SK-N-SH (cell line): Measurements from ENCODE around the gene P2RY14. TPM values are rescaled to one million over a fixed set of nuclear protein-coding genes. Genes with fewer than 3 reads are reported as not detected.

Source experiments
- CTCF ChIA-PET: fragments of 300-600, 350-600 bp; formaldehyde crosslinking; extraction: SDS; loops from one replicate; lab custom pipeline; 2021; lab: Yijun Ruan, JAX
- POLR2A ChIA-PET: fragments of 350-600 bp; sonication (Branson Sonifier 250); formaldehyde crosslinking; extraction: SDS; loops from one replicate; lab custom pipeline; 2020; ENCODE audit warnings: antibody characterized with exemption, inconsistent platforms; lab: Yijun Ruan, JAX
- DNase-seq: peaks from one replicate; pipeline ENCODE4 v3.0.0; 2012
- H2AFZ ChIP-seq: fragments of 200-600 bp; sonication (generic); 2 replicates; pipeline ENCODE4 v1.8.1; 2016; ENCODE audit warnings: antibody characterized with exemption, mild to moderate bottlenecking, low read depth
- H3F3A ChIP-seq: fragments of 200-600 bp; sonication (generic); replicated peaks from 2 replicates; pipeline ENCODE3; 2016; ENCODE audit warnings: antibody characterized with exemption, mild to moderate bottlenecking; ENCODE audit not compliant: insufficient read depth
- H3K27ac ChIP-seq, 2 experiments: fragments of 200-500 bp in 1 of 2; fragments of 200-600 bp in 1 of 2; sonication (Bioruptor generic) in 1 of 2; sonication (generic), shearing (Covaris generic) in 1 of 2; 2 replicates each; pipeline versions ENCODE4 v1.5.1 to v1.6.1; 2014 to 2016; ENCODE audit warnings: low read depth in 2 of 2, inconsistent platforms in 1 of 2, low read length in 1 of 2, mild to moderate bottlenecking in 1 of 2, mixed read lengths in 1 of 2
- H3K27me3 ChIP-seq: fragments of 200-600 bp; sonication (generic), shearing (Covaris generic); 2 replicates; pipeline ENCODE4 v1.6.1; 2016; ENCODE audit warnings: mixed run types; ENCODE audit not compliant: insufficient read depth
- H3K36me3 ChIP-seq, 2 experiments: fragments of 200-500 bp in 1 of 2; fragments of 200-600 bp in 1 of 2; sonication (Bioruptor generic) in 1 of 2; sonication (generic) in 1 of 2; replicated peaks in 1 of 2; 2 replicates each; pipeline versions ENCODE3 to v1.5.1; 2014 to 2016; ENCODE audit warnings: low read length in 1 of 2, mild to moderate bottlenecking in 1 of 2; ENCODE audit not compliant: insufficient read depth in 2 of 2, control insufficient read depth in 1 of 2
- H3K4me1 ChIP-seq, 2 experiments: fragments of 200-500 bp in 1 of 2; fragments of 200-600 bp in 1 of 2; sonication (Bioruptor generic) in 1 of 2; sonication (generic), shearing (Covaris generic) in 1 of 2; 2 replicates each; pipeline versions ENCODE4 v1.5.1 to v1.6.1; 2014 to 2016; ENCODE audit warnings: low read depth in 1 of 2, low read length in 1 of 2, mixed run types in 1 of 2; ENCODE audit not compliant: insufficient read depth in 2 of 2, control insufficient read depth in 1 of 2
- H3K4me2 ChIP-seq: fragments of 200-600 bp; sonication (generic), shearing (Covaris generic); 2 replicates; pipeline ENCODE4 v1.6.1; 2017; ENCODE audit warnings: mixed run types
- H3K4me3 ChIP-seq, 2 experiments: fragments of 200-500 bp in 1 of 2; fragments of 200-600 bp in 1 of 2; sonication (Bioruptor generic) in 1 of 2; sonication (generic), shearing (Covaris generic) in 1 of 2; 2 replicates each; pipeline versions ENCODE4 v1.5.1 to v1.8.1; 2014 to 2016; ENCODE audit warnings: low read depth in 2 of 2, inconsistent platforms in 1 of 2, low read length in 1 of 2, mild to moderate bottlenecking in 1 of 2, mixed read lengths in 1 of 2, moderate library complexity in 1 of 2
- H3K79me2 ChIP-seq: fragments of 200-600 bp; sonication (generic); 2 replicates; pipeline ENCODE4 v1.8.1; 2017; ENCODE audit warnings: mild to moderate bottlenecking; ENCODE audit not compliant: insufficient read depth
- H3K9ac ChIP-seq: fragments of 200-600 bp; sonication (generic); 2 replicates; pipeline ENCODE4 v1.6.1; 2017; ENCODE audit warnings: mixed run types
- H3K9me2 ChIP-seq: fragments of 200-600 bp; sonication (generic); 2 replicates; pipeline ENCODE4 v1.6.1; 2017; ENCODE audit warnings: mixed run types
- H3K9me3 ChIP-seq: fragments of 200-600 bp; sonication (generic); 2 replicates; pipeline ENCODE4 v1.6.1; 2017; ENCODE audit warnings: mixed run types, mild to moderate bottlenecking, moderate library complexity
- H4K20me1 ChIP-seq: fragments of 200-600 bp; sonication (generic); 2 replicates; pipeline ENCODE4 v1.6.1; 2017; ENCODE audit warnings: mild to moderate bottlenecking, mixed run types; ENCODE audit not compliant: insufficient read depth
- CHD2 ChIP-seq: fragments of 150-350 bp; IDR thresholded peaks from 2 replicates; pipeline ENCODE4 v1.6.1; 2018; ENCODE audit warnings: low read length; ENCODE audit not compliant: partially characterized antibody
- FOSL2 ChIP-seq: IDR thresholded peaks from 2 replicates; pipeline ENCODE4 v1.4.0; 2012; ENCODE audit warnings: low read depth, mild to moderate bottlenecking, moderate library complexity, borderline replicate concordance
- FOXM1 ChIP-seq: IDR thresholded peaks from 2 replicates; pipeline ENCODE4 v1.4.0; 2012; ENCODE audit warnings: low read depth, mild to moderate bottlenecking
- JUND ChIP-seq: IDR thresholded peaks from 2 replicates; pipeline ENCODE4 v1.4.0; 2012
- NFIC ChIP-seq: IDR thresholded peaks from 2 replicates; pipeline ENCODE4 v1.4.0; 2012; ENCODE audit warnings: borderline replicate concordance
- NRF1 ChIP-seq: IDR thresholded peaks from 2 replicates; pipeline ENCODE4 v1.6.1; 2012; ENCODE audit warnings: low read depth, mild to moderate bottlenecking, low read length
- RCOR1 ChIP-seq: fragments of 150-350 bp; IDR thresholded peaks from 2 replicates; pipeline ENCODE4 v1.6.1; 2017; ENCODE audit warnings: antibody characterized with exemption, low read length
- RXRA ChIP-seq: IDR thresholded peaks from 2 replicates; pipeline ENCODE4 v1.4.0; 2012; ENCODE audit warnings: low read depth, mild to moderate bottlenecking, borderline replicate concordance
- SMC3 ChIP-seq: IDR thresholded peaks from 2 replicates; pipeline ENCODE4 v1.6.1; 2012; ENCODE audit warnings: low read depth, low read length, improper control_type of control experiment
- TAF1 ChIP-seq: IDR thresholded peaks from 2 replicates; pipeline ENCODE4 v1.6.1; 2012; ENCODE audit warnings: low read depth, mild to moderate bottlenecking, low read length, moderate library complexity, borderline replicate concordance
- TEAD4 ChIP-seq: IDR thresholded peaks from 2 replicates; pipeline ENCODE4 v1.4.0; 2012; ENCODE audit warnings: mild to moderate bottlenecking, borderline replicate concordance; ENCODE audit not compliant: insufficient read depth
- YY1 ChIP-seq: IDR thresholded peaks from 2 replicates; pipeline ENCODE4 v1.4.0; 2012; ENCODE audit warnings: low read depth, mild to moderate bottlenecking
- WGBS: methylation state at CpG from one replicate; pipeline ENCODE4 v1.1.6; 2017; ENCODE audit warnings: low lambda C conversion rate; 5-methylcytosine and 5-hydroxymethylcytosine counted together
- polyA plus RNA-seq, 3 experiments: library from polyadenylated mRNA; depleted of rRNA; stranded (reverse); fragments of >200 nt; gene quantifications; 2 replicates each; pipeline ENCODE4 v1.2.3, GENCODE V29; 2012
- TF ChIP-seq, protein P1 (sequence below): IDR thresholded peaks from 2 replicates; pipeline ENCODE4; 2012
- TF ChIP-seq, protein P2 (sequence below): IDR thresholded peaks from 2 replicates; pipeline ENCODE4 v1.4.0; 2012; ENCODE audit warnings: low read depth
- TF ChIP-seq, protein P3 (sequence below): fragments of 150-350 bp; IDR thresholded peaks from 2 replicates; pipeline ENCODE4 v1.6.1; 2016; ENCODE audit warnings: mild to moderate bottlenecking, low read depth, low read length
- TF ChIP-seq, protein P4 (sequence below): IDR thresholded peaks from 2 replicates; pipeline ENCODE4 v1.4.0; 2012; ENCODE audit warnings: low read depth, borderline replicate concordance
- TF ChIP-seq, protein P5 (sequence below): IDR thresholded peaks from 2 replicates; pipeline ENCODE4 v1.4.0; 2012; ENCODE audit warnings: low read depth, borderline replicate concordance
- TF ChIP-seq, protein P6 (sequence below): IDR thresholded peaks from 2 replicates; pipeline ENCODE4 v1.6.1; 2012; ENCODE audit warnings: mild to moderate bottlenecking, low read depth, low read length, moderate library complexity

Gene P2RY14
- polyA plus RNA-seq, 1 of the 3 experiments (the other 2 are of a cell fraction): not detected

DNA sequence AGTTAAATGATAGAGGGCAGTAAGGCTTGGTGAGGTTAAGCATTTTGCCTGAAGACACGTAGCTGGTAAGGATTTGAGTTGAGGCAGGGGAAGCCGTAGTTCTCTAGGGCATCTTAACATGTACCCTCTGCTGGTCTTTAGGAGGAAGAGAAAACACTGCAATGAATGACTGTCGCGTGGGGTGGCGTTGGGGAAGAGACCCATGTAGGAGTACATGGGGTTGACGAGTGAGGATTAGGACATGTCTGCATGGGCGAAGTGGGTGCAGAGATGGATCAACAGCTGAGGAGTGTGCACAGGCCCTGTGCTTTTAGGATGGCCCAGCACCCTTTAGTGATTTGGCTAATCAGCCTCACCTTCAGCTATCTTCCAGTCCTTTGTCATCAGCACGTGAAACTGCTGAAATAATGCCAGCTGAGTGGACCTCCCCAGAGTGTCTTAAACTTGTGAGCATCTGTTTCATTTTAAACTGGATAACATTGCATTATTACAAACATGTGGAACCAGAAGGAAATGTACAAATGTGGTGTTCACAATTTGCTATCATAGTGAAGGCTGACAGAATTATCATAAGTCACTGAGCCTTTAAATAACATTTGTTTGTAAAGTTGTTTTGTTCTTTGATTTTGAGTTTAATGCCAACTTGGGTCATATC lies 15.3 kb downstream of the P2RY14 start:
- TF ChIP-seq RXRA: no peak
- no peak for TF ChIP-seq YY1
- TF ChIP-seq NRF1: no peak
- TF ChIP-seq, protein P1, sequence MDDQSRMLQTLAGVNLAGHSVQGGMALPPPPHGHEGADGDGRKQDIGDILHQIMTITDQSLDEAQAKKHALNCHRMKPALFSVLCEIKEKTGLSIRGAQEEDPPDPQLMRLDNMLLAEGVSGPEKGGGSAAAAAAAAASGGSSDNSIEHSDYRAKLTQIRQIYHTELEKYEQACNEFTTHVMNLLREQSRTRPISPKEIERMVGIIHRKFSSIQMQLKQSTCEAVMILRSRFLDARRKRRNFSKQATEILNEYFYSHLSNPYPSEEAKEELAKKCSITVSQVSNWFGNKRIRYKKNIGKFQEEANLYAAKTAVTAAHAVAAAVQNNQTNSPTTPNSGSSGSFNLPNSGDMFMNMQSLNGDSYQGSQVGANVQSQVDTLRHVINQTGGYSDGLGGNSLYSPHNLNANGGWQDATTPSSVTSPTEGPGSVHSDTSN: no peak
- TF ChIP-seq, protein P2, sequence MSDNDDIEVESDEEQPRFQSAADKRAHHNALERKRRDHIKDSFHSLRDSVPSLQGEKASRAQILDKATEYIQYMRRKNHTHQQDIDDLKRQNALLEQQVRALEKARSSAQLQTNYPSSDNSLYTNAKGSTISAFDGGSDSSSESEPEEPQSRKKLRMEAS: no peak
- TF ChIP-seq TAF1: no peak
- TF ChIP-seq FOSL2: no peak
- no peak for TF ChIP-seq JUND
- TF ChIP-seq NFIC: no peak
- TF ChIP-seq, all 33 proteins: peak for 0
- WGBS: 64% methylated on average over 8 of the region's 8 CpGs
- no peaks in the 10 kb centered on the region for H3K36me3 ChIP-seq
- H3K4me1 ChIP-seq: peaks cover 0 to 6% of the 10 kb centered on the region in 2 experiments; a peak in 2 of 4 replicates
- H4K20me1 ChIP-seq: no peaks in the 10 kb centered on the region
- H3K9me2 ChIP-seq: no peaks in the 10 kb centered on the region
- H3K4me3 ChIP-seq: no peak overlapping the region
- H3K9me3 ChIP-seq: no peaks in the 10 kb centered on the region
- no peak overlapping the region for H3K9ac ChIP-seq
- no peak overlapping the region for H3K4me2 ChIP-seq
- no peak overlapping the region for H3K27ac ChIP-seq
- H2AFZ ChIP-seq: no peak overlapping the region
- no peaks in the 10 kb centered on the region for H3F3A ChIP-seq
- H3K27me3 ChIP-seq: peaks cover 9% of the 10 kb centered on the region
- ChIA-PET CTCF (interaction anchor here (0.7 to 2.2 kb wide), 5 partner anchors 35 to 539 kb away, joined by 3 to 7 read pairs (median 3); no protein-coding TSS in a partner anchor), POLR2A (no interaction called here)
- H3K79me2 ChIP-seq: no peaks in the 10 kb centered on the region
- DNase-seq: no peak

DNA sequence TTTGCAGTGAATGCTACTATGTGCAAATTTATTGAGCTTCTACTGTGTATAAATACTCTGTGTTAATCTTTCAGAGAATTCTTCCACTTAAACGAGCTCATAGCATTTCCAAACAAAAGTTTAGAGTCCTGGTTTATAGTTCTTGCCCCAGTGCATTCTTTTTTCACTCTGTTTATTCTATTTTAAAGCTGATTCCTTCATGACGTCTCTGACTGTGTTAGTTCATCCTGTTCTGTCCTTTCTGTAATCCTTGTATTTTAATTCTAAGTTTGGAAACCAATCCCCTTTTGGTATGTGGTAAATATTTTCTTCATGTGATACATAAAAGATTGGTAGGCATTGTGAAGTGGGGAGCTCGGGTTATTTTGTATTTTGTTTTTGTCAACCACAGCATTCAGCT lies 18.7 kb downstream of the P2RY14 start:
- Histone ChIP-seq H3K4me2 (no peak overlapping the region), H4K20me1 (no peaks in the 10 kb centered on the region), H3K27me3 (peaks cover 14% of the 10 kb centered on the region), H3K9me2 (no peaks in the 10 kb centered on the region), H3K9ac (no peak overlapping the region), H3K27ac (no peak overlapping the region), H3K9me3 (no peaks in the 10 kb centered on the region), H3K4me1 (peaks cover 0 to 6% of the 10 kb centered on the region in 2 experiments; a peak in 2 of 4 replicates), H3K79me2 (no peaks in the 10 kb centered on the region), H2AFZ (no peak overlapping the region), H3K36me3 (no peaks in the 10 kb centered on the region), H3K4me3 (no peak overlapping the region), H3F3A (no peaks in the 10 kb centered on the region)
- ChIA-PET POLR2A (no interaction called here), CTCF (interaction anchor here (0.6 to 2.5 kb wide), 3 partner anchors 32 to 579 kb away, joined by 3 to 11 read pairs (median 9); no protein-coding TSS in a partner anchor)
- DNase-seq: no peak
- WGBS: 27% methylated on average over 3 of the region's 3 CpGs
- TF ChIP-seq YY1: no peak
- TF ChIP-seq, protein P3, sequence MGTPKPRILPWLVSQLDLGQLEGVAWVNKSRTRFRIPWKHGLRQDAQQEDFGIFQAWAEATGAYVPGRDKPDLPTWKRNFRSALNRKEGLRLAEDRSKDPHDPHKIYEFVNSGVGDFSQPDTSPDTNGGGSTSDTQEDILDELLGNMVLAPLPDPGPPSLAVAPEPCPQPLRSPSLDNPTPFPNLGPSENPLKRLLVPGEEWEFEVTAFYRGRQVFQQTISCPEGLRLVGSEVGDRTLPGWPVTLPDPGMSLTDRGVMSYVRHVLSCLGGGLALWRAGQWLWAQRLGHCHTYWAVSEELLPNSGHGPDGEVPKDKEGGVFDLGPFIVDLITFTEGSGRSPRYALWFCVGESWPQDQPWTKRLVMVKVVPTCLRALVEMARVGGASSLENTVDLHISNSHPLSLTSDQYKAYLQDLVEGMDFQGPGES: no peak
- TF ChIP-seq, protein P4, sequence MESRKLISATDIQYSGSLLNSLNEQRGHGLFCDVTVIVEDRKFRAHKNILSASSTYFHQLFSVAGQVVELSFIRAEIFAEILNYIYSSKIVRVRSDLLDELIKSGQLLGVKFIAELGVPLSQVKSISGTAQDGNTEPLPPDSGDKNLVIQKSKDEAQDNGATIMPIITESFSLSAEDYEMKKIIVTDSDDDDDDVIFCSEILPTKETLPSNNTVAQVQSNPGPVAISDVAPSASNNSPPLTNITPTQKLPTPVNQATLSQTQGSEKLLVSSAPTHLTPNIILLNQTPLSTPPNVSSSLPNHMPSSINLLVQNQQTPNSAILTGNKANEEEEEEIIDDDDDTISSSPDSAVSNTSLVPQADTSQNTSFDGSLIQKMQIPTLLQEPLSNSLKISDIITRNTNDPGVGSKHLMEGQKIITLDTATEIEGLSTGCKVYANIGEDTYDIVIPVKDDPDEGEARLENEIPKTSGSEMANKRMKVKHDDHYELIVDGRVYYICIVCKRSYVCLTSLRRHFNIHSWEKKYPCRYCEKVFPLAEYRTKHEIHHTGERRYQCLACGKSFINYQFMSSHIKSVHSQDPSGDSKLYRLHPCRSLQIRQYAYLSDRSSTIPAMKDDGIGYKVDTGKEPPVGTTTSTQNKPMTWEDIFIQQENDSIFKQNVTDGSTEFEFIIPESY: no peak
- no peak for TF ChIP-seq TEAD4
- TF ChIP-seq, protein P5, sequence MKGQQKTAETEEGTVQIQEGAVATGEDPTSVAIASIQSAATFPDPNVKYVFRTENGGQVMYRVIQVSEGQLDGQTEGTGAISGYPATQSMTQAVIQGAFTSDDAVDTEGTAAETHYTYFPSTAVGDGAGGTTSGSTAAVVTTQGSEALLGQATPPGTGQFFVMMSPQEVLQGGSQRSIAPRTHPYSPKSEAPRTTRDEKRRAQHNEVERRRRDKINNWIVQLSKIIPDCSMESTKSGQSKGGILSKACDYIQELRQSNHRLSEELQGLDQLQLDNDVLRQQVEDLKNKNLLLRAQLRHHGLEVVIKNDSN: no peak
- TF ChIP-seq, protein P6, sequence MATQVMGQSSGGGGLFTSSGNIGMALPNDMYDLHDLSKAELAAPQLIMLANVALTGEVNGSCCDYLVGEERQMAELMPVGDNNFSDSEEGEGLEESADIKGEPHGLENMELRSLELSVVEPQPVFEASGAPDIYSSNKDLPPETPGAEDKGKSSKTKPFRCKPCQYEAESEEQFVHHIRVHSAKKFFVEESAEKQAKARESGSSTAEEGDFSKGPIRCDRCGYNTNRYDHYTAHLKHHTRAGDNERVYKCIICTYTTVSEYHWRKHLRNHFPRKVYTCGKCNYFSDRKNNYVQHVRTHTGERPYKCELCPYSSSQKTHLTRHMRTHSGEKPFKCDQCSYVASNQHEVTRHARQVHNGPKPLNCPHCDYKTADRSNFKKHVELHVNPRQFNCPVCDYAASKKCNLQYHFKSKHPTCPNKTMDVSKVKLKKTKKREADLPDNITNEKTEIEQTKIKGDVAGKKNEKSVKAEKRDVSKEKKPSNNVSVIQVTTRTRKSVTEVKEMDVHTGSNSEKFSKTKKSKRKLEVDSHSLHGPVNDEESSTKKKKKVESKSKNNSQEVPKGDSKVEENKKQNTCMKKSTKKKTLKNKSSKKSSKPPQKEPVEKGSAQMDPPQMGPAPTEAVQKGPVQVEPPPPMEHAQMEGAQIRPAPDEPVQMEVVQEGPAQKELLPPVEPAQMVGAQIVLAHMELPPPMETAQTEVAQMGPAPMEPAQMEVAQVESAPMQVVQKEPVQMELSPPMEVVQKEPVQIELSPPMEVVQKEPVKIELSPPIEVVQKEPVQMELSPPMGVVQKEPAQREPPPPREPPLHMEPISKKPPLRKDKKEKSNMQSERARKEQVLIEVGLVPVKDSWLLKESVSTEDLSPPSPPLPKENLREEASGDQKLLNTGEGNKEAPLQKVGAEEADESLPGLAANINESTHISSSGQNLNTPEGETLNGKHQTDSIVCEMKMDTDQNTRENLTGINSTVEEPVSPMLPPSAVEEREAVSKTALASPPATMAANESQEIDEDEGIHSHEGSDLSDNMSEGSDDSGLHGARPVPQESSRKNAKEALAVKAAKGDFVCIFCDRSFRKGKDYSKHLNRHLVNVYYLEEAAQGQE: no peak
- TF ChIP-seq, protein P2: no peak
- TF ChIP-seq RCOR1: no peak
- TF ChIP-seq FOXM1: no peak
- no peak for TF ChIP-seq CHD2
- no peak for TF ChIP-seq SMC3
